GM19240 (cell line): ENCODE results near the gene THEM4.
"Not testable (repeated sequence)": the region's sequence is repeated elsewhere in the genome, so short reads cannot be mapped to it uniquely, and the experiment has no call there.

ENCODE experiments used
- DNase-seq: peaks from one replicate; pipeline ENCODE4 v3.0.0; 2011; ENCODE audit warnings: low spot score; ENCODE audit not compliant: insufficient read length

The THEM4 gene

DNA sequence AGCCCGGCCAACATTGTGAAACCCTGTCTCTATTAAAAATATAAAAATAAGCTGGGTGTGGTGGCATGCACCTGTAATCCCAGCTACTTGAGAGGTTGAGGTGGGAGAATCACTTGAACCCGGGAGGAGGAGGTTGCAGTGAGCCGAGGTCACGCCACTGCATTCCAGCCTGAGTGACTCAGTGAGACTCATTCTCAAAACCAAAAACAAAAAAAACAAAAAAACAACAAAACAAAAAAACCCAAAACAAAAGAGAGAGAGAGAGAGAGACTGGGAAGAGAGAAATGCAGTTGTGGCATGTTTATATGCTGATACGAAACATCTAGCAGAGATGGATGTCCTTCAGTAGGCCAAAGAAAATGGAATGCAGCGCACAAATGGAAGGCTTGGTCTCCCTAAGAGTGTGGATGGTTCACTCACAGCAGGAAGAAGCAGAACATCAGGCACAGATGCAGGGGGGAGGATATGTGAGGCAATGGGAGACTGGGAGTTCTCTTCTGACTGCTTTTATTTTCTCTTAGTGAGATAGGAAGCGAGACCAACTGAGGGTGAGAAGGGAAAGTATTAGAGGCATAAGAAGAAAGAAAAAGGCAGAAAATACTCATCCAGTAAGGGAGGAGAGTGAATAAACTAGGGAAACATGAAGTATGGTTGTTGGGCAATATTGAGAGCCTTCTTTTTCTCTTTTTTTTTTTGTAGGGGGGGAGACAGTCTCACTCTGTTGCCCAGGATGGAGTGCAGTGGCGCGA is 16.0 kb downstream of the THEM4 start:
- no peak for DNase-seq

DNA sequence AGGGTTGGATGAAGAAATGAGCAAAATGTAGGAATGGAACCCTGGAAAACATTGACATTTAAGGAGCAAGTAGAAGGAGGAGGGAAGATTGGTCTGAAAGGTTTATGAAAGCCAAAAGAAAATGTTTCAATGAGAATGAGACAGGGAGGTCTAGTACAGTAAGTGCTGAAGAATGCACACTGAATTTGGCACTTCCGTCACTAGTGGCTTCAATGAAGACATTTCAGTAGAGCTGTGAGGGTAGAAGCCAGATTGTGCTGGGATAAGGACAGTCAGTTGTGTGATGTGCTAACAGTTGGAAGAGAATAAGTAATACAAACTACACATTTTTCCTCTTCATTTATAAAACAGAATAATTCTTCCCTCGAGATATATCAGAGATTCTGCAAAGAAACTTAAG is 17.1 kb downstream of the THEM4 start:
- DNase-seq, result no peak

DNA sequence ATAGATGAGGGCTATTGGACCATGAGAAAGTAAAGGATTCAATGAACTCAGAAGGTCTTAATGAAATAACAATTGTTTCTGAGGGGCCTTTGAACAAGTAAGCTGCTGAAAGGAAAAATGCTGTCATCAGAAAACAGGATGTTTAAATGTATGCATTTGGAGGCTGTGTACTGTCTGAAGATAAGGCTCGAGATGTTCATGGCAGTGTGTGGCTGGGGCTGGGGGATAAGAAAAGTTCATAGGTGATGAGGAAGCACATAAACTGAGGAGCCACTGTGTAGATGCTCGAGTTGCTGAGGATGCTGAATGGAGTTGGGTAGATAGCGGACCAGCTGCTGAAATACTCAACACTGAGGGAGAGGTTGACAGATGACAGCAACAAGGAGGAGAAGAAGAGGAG is 17.8 kb downstream of the THEM4 start:
- no peak for DNase-seq

DNA sequence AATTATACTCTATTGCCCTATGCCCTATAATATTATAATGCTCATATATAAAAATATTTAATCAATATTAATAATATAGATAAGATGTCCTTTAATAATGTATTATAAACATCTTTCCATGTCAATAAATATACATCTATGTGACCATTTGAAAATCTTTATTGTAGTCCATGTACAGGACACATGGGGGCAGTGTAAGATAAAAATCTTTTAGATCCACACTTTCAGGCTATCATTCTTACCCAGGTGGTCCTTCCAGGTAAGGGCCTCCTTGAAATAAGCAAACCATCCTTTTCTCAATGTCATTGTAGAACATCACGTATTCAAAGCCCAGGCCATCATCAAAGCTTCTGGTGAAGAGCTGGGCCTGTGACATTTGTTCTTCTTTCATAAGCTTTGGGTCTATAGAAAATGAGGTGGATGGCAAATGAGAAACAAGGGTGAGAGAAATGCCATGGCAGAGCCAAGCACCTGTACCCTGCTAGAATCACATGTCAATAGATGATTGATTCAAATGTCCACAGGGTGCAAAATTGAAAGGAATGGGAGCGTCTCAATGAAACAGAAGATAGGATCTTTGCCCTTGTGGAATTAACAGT is 20.2 kb downstream of the THEM4 start:
- no peak for DNase-seq

DNA sequence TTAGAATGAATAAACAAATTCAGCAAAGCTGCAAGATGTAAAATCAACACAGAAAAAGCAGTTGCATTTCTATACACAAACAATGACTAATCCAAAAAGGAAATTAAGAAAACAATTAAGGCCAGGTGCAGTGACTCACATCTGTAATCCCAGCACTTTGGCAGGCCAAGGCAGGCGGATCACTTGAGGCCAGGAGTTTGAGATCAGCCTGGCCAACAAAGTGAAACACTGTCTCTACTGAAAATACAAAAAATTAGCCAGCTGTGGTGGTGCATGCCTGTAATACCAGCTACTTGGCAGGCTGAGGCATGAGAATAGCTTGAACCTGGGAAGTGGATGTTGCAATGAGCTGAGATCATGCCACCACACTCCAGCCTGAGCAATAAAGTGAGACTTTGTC is 22.3 kb downstream of the THEM4 start:
- no peak for DNase-seq

DNA sequence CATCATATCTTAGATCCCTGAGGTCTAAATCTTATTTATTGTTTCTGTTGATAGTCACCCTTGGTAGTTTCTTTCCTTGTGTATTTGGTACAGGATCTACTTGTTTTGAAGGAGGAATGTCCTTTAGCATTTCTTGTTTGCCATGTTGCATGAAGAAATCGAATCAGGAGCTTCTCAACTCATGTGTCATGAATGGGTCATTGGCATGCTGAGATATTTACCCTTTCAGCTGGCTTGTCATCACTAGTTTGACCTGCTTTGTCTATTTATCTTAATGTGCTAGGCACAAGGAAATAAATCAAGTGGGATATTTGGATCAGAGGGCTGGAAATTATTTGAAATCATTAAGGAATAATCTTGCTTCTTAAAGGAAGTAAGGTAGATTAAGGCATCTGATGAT is 23.8 kb downstream of the THEM4 start:
- no peak for DNase-seq

DNA sequence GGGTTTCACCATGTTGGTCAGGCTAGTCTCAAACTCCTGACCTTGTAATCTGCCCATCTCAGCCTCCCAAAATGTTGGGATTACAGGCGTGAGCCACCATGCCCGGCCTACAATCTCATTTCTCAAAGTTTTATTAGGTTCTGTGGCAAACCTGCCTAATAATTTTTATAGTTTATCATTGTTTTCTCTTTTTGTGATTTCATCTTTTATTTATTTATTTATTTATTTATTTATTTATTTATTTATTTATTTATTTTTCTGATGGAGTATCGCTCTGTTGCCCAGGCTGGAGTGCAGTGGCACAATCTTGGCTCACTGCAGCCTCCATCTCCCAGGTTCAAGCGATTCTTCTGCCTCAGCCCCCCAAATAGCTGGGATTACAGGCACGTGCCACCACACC is 24.4 kb downstream of the THEM4 start:
- DNase-seq, result not testable (repeated sequence)

DNA sequence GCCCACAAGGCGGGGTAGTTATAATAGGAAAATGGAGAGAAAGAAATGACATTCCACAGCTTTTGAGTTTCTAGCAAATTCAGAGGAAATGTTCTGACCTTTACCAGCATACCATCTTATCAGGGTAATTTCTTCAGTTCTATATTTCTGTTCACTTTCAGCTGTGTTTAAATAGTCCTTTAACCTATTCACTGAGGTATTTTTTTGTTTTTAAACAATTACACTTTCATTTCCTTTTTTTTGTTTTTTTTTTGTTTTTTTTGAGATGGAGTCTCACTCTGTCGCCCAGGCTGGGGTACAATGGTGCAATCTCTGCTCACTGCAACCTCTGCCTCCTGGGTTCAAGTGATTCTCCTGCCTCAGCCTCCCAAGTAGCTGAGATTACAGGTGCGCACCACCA is 24.9 kb downstream of the THEM4 start:
- DNase-seq, result not testable (repeated sequence)

DNA sequence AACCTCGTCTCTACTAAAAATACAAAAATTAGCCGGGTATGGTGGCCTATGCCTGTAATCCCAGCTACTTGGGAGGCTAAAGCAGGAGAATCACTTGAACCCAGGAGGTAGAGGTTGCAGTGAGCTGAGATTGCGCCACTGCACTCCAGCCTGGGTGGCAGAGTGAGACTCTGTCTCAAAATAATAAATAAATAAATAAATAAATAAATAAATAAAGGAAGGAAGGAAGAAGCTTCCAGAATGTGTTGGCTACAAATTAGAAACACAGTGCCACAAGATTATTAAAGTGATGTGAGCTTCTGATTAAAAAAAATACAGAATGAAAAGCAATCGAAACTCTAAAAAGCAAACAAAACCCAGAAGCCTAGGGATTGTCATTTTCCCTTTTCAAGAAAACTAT is 25.4 kb downstream of the THEM4 start:
- DNase-seq, result not testable (repeated sequence)

DNA sequence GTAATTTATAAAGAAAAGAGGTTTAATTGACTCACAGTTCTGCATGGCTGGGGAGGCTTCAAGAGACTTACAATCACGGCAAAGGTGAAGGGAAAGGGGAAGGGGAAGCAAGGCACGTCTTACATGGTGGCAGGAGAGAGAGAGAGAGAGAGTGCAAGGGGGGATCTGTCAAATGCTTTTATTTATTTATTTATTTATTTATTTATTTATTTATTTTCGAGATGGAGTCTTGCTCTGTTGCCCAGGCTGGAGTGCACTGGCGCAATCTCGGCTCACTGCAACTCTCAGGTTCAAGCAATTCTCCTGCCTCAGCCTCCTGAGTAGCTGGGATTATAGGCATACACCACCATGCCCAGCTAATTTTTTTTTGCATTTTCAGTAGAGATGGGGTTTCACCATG is 26.4 kb downstream of the THEM4 start:
- DNase-seq, result not testable (repeated sequence)

DNA sequence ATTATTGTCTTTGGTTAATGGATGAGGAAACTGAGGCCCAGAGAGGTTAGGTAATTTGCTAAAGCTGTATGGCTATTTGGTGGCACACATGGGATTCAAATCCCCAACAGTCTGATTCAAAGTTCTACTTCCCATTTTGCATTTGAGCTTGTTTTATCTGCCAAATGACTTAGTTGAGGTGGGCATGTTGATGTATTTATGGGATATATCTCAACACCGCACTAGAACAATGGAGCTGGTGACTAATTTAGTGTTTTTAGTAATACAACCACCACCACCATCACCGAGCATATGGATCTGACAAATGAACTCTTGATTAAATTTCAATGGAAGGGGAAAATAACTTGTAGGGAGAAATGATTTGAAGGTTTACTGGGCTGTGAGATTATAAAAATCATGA is 26.8 kb downstream of the THEM4 start:
- no peak for DNase-seq

DNA sequence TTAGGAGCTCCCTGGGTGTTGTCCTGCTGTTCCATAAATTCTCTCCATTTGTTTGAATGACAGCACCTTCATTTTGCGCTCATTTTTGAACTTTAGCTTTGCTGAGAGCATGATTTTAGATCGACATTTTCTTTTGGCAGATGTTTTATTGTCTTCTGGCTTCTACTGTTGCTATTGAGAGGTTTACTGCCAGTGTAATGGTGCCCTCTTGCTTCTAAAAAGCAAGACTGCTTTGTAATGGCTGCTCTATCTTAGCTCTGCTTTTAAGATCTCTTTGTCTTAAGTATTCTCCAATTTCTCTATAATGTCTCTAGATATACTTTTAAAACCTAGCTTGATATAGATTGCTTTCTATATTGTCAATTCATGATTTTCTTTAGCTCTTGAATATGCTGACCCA is 27.8 kb downstream of the THEM4 start:
- DNase-seq, result no peak

DNA sequence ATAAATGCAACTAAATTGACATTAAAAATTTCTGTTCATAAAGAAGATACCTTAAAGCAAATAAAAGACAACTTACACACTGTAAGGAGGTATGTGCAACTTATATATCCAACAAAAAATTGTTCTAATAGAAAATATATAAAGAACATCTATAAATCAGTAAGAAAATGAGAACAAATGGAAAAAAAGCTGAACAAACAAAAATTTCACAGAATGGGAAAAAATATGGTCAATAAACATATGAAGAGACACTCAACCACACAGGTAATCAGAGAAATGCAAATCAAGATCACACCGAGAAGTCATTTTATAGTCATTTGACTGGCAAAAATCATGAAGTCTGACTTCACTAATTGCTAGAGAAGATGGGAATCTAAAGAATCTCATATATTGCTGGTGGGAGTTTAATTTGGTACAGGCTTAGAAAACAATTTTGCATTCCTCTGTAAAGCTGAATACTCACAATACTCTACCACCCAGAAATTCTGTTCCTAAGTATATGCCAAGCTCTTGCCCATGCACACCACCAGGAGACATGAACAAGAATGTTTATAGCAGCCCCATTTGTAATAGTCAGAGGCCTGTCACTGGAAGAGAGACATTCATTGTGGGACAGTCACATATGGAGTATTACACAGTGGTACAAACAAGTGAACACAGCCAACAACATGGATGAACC is 33.8 kb downstream of the THEM4 start:
- DNase-seq, result no peak

DNA sequence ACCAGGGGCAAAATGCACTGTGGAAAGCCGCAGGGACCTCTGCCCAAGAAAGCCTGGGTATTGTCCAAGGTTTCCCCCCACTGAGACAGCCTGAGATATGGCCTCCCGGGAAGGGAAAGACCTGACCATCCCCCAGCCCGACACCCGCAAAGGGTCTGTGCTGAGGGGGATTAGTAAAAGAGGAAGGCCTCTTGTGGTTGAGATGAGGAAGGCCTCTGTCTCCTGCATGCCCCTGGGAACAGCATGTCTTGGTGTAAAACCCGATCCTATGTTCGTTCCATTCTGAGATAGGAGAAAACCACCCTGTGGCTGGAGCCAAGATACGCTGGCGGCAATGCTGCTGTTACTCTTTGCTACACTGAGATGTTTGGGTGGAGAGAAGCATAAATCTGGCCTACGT is 36.5 kb downstream of the THEM4 start:
- not testable (repeated sequence) for DNase-seq

DNA sequence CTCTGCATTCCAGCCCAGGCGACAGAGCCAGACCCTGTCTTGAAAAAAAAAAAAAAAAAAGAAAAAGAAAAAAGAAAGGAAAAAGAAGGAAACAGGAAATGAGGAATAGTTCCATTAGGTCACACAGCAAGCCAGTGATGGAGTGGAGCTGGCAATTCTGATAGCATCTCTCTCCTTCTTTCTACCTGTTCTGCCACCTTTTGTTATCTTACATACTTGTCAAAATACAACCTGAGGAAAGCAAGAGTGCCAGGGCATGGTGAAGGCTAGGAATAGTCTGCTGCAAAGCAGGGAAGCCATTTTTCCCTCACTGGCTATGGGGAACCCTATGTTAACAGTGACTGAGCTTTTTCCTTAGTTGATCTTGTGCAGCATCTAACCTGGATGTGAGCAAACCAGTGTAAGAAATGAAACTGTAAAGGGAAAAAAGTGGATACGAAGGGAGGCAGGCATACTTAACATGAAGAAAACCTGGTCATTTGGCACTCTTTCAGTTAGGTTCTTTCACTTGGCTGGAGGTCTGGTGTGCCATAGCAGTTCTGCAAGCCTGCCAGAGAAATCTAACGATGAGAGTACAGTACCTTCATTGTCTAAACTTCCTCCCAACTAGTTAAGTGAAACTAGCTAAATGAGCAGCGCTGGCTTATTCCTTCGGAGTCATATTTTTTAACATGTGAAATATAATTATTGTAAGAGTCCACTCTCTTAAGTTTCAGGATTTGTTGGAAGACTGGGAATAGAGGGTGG is 37.9 kb downstream of the THEM4 start:
- no peak for DNase-seq

DNA sequence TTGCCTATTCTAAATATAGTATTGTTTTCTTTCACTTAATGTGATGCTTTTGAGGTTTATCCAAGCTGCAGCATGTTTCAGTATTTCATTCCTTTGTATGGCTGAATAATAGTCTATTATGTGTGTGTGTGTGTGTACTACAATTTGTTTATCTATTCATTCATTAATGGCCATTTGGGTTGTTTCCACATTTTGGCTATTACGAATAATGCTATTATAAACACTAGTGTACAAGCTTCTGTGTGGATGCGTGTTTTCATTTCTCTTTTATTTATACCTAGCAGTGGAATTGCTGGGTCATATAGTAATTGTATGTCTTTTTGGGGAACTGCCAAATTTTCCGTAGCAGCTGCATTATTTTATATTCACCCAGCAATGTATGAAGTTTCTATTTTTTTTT is 40.8 kb downstream of the THEM4 start:
- no peak for DNase-seq

DNA sequence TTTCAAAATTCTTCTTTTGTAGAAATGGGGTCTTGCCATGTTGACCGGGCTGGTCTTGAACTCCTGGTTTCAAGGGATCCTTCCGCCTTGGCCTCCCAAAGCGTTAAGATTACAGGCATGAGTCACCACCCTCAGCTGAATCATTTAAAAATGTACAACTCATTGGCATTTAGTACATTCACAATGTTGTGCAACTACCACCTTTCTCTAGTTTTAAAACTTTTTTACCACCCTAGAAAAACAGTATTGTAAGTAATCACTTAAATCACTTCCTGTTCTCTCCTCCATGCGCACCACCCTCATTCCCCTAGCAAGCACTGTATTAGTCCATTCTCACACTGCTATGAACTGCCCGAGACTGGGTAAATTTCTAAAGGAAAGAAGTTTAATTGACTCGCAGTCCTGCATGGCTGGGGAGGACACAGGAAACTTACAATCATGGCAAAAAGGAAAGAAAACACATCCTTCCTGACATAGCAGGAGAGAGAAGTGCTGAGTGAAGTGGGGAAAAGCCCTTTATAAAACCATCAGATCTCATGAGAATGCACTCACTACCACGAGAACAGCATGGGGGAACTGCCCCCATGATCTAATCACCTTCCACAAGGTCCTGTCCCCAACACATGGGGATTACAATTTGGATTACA is 41.4 kb downstream of the THEM4 start:
- DNase-seq, result no peak

DNA sequence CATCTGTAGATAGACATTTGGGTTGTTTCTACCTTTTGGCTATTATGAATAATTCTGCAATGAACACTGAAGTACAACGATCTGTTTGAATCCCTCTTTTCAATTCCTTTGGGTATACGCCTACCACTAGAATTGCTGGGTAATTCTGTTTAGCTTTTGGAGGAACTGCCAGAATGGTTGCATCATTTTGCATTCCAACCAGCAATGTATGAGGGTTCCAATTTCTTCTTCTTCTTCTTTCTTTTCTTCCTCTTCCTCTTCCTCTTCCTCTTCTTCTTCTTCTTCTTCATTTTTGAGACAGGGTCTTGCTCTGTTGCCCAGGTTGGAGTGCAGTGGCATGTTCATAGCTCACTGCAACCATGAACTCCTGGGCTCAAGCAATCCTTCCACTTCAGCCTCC is 42.0 kb downstream of the THEM4 start:
- no peak for DNase-seq

DNA sequence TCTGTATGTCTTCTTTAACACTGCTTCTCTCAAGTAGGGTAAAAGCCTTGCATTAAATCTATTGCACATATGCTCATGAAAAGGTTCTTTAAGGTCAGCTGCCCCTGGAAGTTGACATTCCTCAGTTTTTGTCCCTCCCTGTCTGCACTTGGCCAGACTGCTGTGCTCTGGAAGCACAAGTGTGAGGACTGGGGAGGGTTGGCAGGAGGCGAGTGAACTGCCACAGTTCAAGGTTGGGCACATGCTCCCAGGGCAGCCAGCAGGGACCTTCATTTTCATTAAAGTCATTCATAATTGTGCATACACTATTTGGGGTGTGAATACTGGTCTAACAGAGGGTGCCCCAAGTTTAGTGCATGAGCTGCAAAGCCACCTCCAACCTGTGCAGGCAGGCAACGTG is 44.9 kb downstream of the THEM4 start:
- no peak for DNase-seq

DNA sequence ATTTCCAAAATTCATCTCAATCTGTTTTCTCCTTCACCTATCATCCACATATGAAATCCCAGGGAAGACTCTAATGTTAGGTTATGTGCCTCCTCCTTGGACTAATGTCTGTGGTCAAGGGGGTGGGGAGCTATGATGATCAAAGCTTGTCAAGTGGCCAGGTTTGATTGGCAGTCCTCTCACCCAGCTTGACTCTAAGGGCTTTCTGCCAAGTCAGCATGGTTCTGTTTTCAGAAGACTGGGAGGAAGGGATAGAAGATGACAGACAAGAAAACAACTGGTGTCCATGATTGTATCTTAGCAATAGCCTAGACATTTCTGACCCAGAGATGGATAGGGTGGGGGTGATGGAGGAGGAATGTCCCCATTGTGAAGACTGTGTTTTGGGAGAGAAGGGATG is 46.7 kb downstream of the THEM4 start:
- no peak for DNase-seq

DNA sequence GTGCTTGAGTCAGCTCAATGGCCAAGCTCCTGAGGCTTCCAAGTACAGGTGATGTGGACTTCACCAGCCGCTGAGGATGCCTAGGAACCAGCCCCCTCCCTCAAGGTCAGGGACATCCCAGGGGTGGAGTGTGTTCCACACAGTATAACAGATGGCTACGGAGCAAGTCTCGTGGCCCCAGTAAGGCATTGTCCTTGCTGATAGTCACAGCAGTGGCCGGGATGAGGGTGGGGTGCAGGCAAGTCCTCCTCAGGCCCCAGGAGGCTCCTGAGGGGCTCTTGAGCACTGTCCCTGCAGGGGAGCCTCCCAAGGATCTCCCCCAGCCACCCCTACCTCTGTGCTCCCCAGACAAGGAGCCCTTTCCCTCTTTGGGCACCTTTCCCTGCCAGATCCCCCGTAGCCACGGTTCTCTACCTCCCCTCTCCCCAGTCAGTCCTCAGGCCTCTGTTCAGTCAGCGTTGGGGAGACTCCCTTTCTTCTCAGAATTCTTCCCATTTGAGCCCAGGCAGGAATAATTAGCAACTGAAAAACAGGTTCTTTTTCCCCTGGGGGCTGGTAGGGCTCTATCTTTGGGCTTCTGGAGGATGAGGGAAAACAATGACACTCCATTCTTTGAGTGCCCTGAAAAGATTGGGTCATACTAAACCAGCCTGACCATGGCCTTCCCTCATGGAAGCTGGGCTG is 48.7 kb downstream of the THEM4 start:
- DNase-seq, result no peak
